C4-2B (cell line): ENCODE measurements around the gene GPRC5D.

ENCODE experiments used
- CTCF ChIP-seq: fragments of 450-650 bp; conservative IDR thresholded peaks from 2 replicates; pipeline ENCODE4 v1.5.1; 2017; ENCODE audit warnings: mild to moderate bottlenecking
- ZFX ChIP-seq: fragments of 450-650 bp; IDR thresholded peaks from 2 replicates; pipeline ENCODE4 v1.6.1; 2017

GRCh38 chr12:12930633-12931219 is 21.2 kb downstream of the GPRC5D start:
- TF ChIP-seq CTCF = no peak
- TF ChIP-seq ZFX = no peak
